ENCODE measurements around the gene PKDCC. TPM values are rescaled to one million over a fixed set of nuclear protein-coding genes. Genes with fewer than 3 reads are reported as not detected.
"Not testable (repeated sequence)": the region's sequence is repeated elsewhere in the genome, so short reads cannot be mapped to it uniquely, and the experiment has no call there.

The PKDCC gene
- total RNA-seq, 5 donors from 2014 or later (not counting 1 experiment from before 2014, with no cell fraction given): 0.29 to 1.3 (median 0.83) TPM; not detected in 1

DNA sequence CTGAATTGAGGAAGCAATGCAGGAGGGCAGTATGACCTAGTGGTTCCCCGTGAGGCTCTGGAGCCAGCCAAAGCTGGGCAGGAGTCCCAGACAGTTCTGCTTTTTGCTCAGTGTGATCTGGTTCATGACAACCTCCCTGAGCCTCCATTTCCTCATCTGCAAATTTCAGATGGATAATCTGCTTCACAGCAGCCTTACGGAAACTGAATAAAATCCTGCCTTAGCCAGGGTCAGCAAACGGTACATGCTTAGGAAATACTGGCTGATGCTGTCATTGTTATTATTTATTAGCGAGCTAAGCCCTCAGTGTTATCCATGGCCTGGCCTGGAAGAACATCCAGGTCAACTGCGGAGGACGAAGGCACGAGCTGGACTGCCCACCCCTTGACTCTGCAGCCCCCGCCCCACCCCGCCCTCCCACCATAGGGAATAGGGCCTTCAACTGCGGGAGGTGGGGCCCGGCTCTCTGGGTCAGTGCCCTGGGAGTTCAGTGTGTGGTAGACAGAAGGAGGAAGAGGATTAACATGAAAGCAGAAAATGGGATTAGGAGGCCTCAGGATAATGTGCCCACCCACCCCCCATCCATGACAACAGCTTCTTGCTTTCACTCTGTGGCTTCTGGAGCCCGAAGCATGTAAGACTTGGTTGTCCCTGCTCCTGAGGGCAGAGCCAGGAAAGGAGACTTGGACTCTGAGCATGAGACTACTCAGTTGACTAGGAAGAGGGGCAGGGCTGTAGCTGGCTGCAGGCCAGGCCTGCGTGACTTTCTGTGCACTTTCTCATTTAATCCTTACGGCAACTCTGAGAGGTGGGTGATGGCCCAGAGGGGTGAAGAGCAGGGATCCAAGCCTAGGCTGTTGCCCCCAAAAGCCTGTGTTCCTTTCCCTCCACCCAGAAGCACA is 13.1 kb downstream of the PKDCC start:
- WGBS (ENCODE audit: insufficient coverage): 69% methylated on average over 2 of the region's 14 CpGs
- Mint-ChIP-seq H3K9me3 (no peaks in the 10 kb centered on the region), H3K4me3 (no peak overlapping the region), H3K27ac (no peak overlapping the region), H3K36me3 (no peaks in the 10 kb centered on the region), H3K27me3 (peaks cover 4 to 10% of the 10 kb centered on the region in 2 donors), H3K4me1 (no peaks in the 10 kb centered on the region)
- Histone ChIP-seq H3K36me3 (ENCODE audit: control insufficient read depth in 2 of 2, extremely low read depth in 1 of 2, insufficient read depth in 1 of 2, low read length in 1 of 2) (no peaks in the 10 kb centered on the region), H3K27me3 (replicated peaks in 1 of 2; ENCODE audit: control insufficient read depth in 2 of 2, extremely low read depth in 1 of 2, insufficient read depth in 2 of 2, low read length in 1 of 2) (peaks cover 0 to 27% of the 10 kb centered on the region in 2 experiments), H3K9me3 (no peaks in the 10 kb centered on the region), H3K4me1 (ENCODE audit: control insufficient read depth in 1 of 2, extremely low read depth in 1 of 2, insufficient read depth in 2 of 2, low read length in 2 of 2) (no peaks in the 10 kb centered on the region), H3K27ac (ENCODE audit: low read length) (no peak overlapping the region), H3K4me3 (ENCODE audit: control insufficient read depth in 1 of 2, extremely low read depth in 1 of 2, low read length in 1 of 2) (no peak overlapping the region)
- POLR2A ChIA-PET: no interaction called here
- CTCF ChIA-PET: interaction anchor here in 1 of 2 donors (0.6 kb wide), 1 partner anchor 218 kb away, joined by 4 read pairs; no protein-coding TSS in a partner anchor
- ATAC-seq (replicated peaks in 1 of 4): no peak
- no peak for DNase-seq

DNA sequence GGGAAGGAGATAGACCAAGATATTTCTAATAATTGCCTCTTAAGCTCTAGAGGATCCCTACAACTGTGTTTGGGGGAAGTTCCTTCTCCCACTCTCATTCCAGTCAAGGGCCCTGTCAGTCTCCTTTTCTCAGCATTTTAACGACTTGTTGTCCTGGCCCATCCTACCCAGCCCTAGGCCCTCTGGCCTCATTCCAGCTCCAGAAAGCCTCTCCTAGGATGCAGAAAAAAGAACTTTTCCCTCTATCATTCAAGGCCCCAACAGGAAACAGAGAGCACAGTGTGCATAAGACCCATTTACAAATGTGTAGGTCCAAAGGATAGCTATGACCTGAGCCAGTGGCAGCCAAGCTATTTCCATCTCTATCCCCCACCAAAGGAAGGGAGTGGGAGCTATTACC is 14.0 kb downstream of the PKDCC start:
- CTCF ChIA-PET: no interaction called here
- peaks cover 4 to 15% of the 10 kb centered on the region in 2 donors for H3K27me3 Mint-ChIP-seq
- Histone ChIP-seq H3K4me3 (ENCODE audit: control insufficient read depth in 1 of 2, extremely low read depth in 1 of 2, low read length in 1 of 2) (no peak overlapping the region), H3K9me3 (no peaks in the 10 kb centered on the region), H3K27me3 (replicated peaks in 1 of 2; ENCODE audit: control insufficient read depth in 2 of 2, extremely low read depth in 1 of 2, insufficient read depth in 2 of 2, low read length in 1 of 2) (peaks cover 0 to 21% of the 10 kb centered on the region in 2 experiments), H3K36me3 (ENCODE audit: control insufficient read depth in 2 of 2, extremely low read depth in 1 of 2, insufficient read depth in 1 of 2, low read length in 1 of 2) (no peaks in the 10 kb centered on the region), H3K27ac (ENCODE audit: low read length) (no peak overlapping the region), H3K4me1 (ENCODE audit: control insufficient read depth in 1 of 2, extremely low read depth in 1 of 2, insufficient read depth in 2 of 2, low read length in 2 of 2) (no peaks in the 10 kb centered on the region)
- H3K36me3 Mint-ChIP-seq: no peaks in the 10 kb centered on the region
- WGBS (ENCODE audit: insufficient coverage): 57% methylated on average over 1 of the region's 1 CpG
- no peak for ATAC-seq (replicated peaks in 1 of 4)
- no peak overlapping the region for H3K27ac Mint-ChIP-seq
- H3K9me3 Mint-ChIP-seq: no peaks in the 10 kb centered on the region
- no peaks in the 10 kb centered on the region for H3K4me1 Mint-ChIP-seq
- no peak overlapping the region for H3K4me3 Mint-ChIP-seq
- no peak for DNase-seq
- POLR2A ChIA-PET: no interaction called here

DNA sequence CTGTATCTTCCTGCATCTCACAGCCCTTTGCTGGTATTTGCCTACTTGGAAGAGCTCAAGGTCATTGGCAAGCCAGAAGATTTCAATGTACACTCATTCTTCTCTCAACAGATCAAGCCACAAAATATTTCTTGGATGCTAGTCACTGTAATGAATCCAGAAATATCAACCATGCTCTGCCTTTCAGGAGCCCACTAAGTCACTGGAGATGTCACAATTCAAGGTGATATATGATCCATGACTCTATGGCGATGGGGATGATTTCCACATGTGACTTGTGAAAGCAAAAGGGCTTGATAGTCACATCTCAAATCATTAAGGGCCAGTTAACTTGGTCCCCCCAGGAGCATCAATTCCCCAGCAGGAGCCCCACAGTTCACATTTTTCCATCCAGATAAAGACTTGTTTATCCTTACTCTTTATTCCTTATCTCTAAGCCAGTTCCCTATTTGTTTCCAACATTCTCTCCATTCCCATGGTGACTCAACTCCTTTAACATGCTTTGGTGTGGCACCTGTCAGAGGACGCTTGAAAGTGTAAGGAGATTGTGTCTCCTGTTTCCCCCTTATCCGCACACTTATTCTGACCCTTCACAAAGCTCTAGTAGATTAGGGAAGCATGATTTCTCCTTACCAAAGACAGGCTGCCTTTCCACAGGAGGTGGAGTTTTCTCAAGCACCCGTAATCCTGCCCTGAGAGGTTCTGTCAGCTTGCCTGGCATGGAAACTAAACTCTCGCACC is 15.8 kb downstream of the PKDCC start:
- H3K27me3 Mint-ChIP-seq: peaks cover 17 to 20% of the 10 kb centered on the region in 2 donors

GRCh38 chr2:42064417-42064942 is 16.7 kb downstream of the PKDCC start:
- ChIA-PET POLR2A (no interaction called here), CTCF (no interaction called here)

More for the DNA sequence above, 15.8 kb downstream of the PKDCC start:
- Histone ChIP-seq H3K4me3 (ENCODE audit: control insufficient read depth in 1 of 2, extremely low read depth in 1 of 2, low read length in 1 of 2) (no peak overlapping the region), H3K4me1 (ENCODE audit: control insufficient read depth in 1 of 2, extremely low read depth in 1 of 2, insufficient read depth in 2 of 2, low read length in 2 of 2) (no peaks in the 10 kb centered on the region), H3K36me3 (ENCODE audit: control insufficient read depth in 2 of 2, extremely low read depth in 1 of 2, insufficient read depth in 1 of 2, low read length in 1 of 2) (no peaks in the 10 kb centered on the region), H3K27me3 (replicated peaks in 1 of 2; ENCODE audit: control insufficient read depth in 2 of 2, extremely low read depth in 1 of 2, insufficient read depth in 2 of 2, low read length in 1 of 2) (peaks cover 0 to 6% of the 10 kb centered on the region in 2 experiments), H3K9me3 (no peaks in the 10 kb centered on the region), H3K27ac (ENCODE audit: low read length) (no peak overlapping the region)
- WGBS (ENCODE audit: insufficient coverage): 81% methylated on average over 2 of the region's 5 CpGs
- Mint-ChIP-seq H3K4me3 (no peak overlapping the region), H3K36me3 (no peaks in the 10 kb centered on the region), H3K27ac (no peak overlapping the region), H3K4me1 (no peaks in the 10 kb centered on the region), H3K9me3 (no peaks in the 10 kb centered on the region)
- ChIA-PET CTCF (interaction anchor here in 1 of 2 donors (0.9 to 1.4 kb wide), 2 partner anchors 19 to 23 kb away, joined by 3 to 5 read pairs; no protein-coding TSS in a partner anchor), POLR2A (no interaction called here)
- ATAC-seq (replicated peaks in 1 of 4): no peak
- no peak for DNase-seq

DNA sequence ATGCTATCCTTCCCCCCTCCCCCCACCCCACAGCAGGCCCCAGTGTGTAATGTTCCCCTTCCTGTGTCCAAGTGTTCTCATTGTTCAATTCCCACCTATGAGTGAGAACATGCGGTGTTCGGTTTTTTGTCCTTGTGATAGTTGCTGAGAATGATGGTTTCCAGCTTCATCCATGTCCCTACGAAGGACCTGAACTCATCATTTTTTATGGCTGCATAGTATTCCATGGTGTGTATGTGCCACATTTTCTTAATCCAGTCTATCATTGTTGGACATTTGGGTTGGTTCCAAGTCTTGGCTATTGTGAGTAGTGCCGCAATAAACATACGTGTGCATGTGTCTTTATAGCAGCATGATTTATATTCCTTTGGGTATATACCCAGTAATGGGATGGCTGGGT is 17.9 kb downstream of the PKDCC start:
- H3K27ac ChIP-seq (ENCODE audit: low read length); POLR2A ChIA-PET; H3K27ac Mint-ChIP-seq; H3K9me3 ChIP-seq; DNase-seq; H3K4me3 Mint-ChIP-seq; H3K9me3 Mint-ChIP-seq; H3K4me3 ChIP-seq (ENCODE audit: control insufficient read depth in 1 of 2, extremely low read depth in 1 of 2, low read length in 1 of 2); H3K4me1 ChIP-seq (ENCODE audit: control insufficient read depth in 1 of 2, extremely low read depth in 1 of 2, insufficient read depth in 2 of 2, low read length in 2 of 2); H3K36me3 ChIP-seq (ENCODE audit: control insufficient read depth in 2 of 2, extremely low read depth in 1 of 2, insufficient read depth in 1 of 2, low read length in 1 of 2); H3K4me1 Mint-ChIP-seq; H3K36me3 Mint-ChIP-seq; ATAC-seq (replicated peaks in 1 of 4); CTCF ChIA-PET: not testable (repeated sequence)
- 100% methylated on average over 3 of the region's 5 CpGs for WGBS (ENCODE audit: insufficient coverage)
- peaks cover 34 to 39% of the 10 kb centered on the region in 2 donors for H3K27me3 Mint-ChIP-seq
- H3K27me3 ChIP-seq (replicated peaks in 1 of 2; ENCODE audit: control insufficient read depth in 2 of 2, extremely low read depth in 1 of 2, insufficient read depth in 2 of 2, low read length in 1 of 2): peaks cover 2 to 12% of the 10 kb centered on the region in 2 experiments

More at GRCh38 chr2:42064417-42064942, 16.7 kb downstream of the PKDCC start:
- no peak overlapping the region for H3K27ac Mint-ChIP-seq
- Histone ChIP-seq H3K27me3 (replicated peaks in 1 of 2; ENCODE audit: control insufficient read depth in 2 of 2, extremely low read depth in 1 of 2, insufficient read depth in 2 of 2, low read length in 1 of 2) (peaks cover 0 to 12% of the 10 kb centered on the region in 2 experiments), H3K4me3 (ENCODE audit: control insufficient read depth in 1 of 2, extremely low read depth in 1 of 2, low read length in 1 of 2) (no peak overlapping the region), H3K36me3 (ENCODE audit: control insufficient read depth in 2 of 2, extremely low read depth in 1 of 2, insufficient read depth in 1 of 2, low read length in 1 of 2) (no peaks in the 10 kb centered on the region), H3K27ac (ENCODE audit: low read length) (no peak overlapping the region), H3K4me1 (ENCODE audit: control insufficient read depth in 1 of 2, extremely low read depth in 1 of 2, insufficient read depth in 2 of 2, low read length in 2 of 2) (no peaks in the 10 kb centered on the region), H3K9me3 (no peaks in the 10 kb centered on the region)
- no peaks in the 10 kb centered on the region for H3K36me3 Mint-ChIP-seq
- no peaks in the 10 kb centered on the region for H3K9me3 Mint-ChIP-seq
- peaks cover 26 to 28% of the 10 kb centered on the region in 2 donors for H3K27me3 Mint-ChIP-seq
- WGBS (ENCODE audit: insufficient coverage): 100% methylated on average over 1 of the region's 8 CpGs
- H3K4me3 Mint-ChIP-seq: no peak overlapping the region
- no peaks in the 10 kb centered on the region for H3K4me1 Mint-ChIP-seq
- DNase-seq (no peak), ATAC-seq (replicated peaks in 1 of 4) (no peak)

DNA sequence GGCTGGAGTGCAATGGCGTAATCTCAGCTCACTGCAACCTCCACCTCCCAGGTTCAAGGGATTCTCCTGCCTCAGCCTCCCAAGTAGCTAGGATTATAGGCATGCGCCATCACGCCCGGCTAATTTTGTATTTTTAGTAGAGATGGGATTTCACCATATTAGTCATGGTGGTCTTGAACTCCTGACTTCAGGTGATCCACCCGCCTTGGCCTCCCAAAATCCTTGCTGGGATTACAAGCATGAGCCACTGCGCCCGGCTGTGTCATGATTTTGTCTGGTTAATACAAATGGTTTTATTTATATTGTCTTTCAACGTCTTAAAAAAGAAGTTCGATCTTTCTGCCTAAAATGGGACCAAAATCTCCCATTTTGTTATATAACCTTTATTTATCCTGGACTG is 19.2 kb downstream of the PKDCC start:
- CTCF ChIA-PET: not testable (repeated sequence)

More for the DNA sequence above, 19.2 kb downstream of the PKDCC start:
- H3K4me3 Mint-ChIP-seq; H3K36me3 ChIP-seq (ENCODE audit: control insufficient read depth in 2 of 2, extremely low read depth in 1 of 2, insufficient read depth in 1 of 2, low read length in 1 of 2); POLR2A ChIA-PET; H3K4me1 Mint-ChIP-seq; H3K27ac Mint-ChIP-seq; H3K4me1 ChIP-seq (ENCODE audit: control insufficient read depth in 1 of 2, extremely low read depth in 1 of 2, insufficient read depth in 2 of 2, low read length in 2 of 2); H3K9me3 ChIP-seq; H3K36me3 Mint-ChIP-seq; H3K27ac ChIP-seq (ENCODE audit: low read length); H3K4me3 ChIP-seq (ENCODE audit: control insufficient read depth in 1 of 2, extremely low read depth in 1 of 2, low read length in 1 of 2); H3K9me3 Mint-ChIP-seq; DNase-seq; ATAC-seq (replicated peaks in 1 of 4): not testable (repeated sequence)
- peaks cover 34 to 39% of the 10 kb centered on the region in 2 donors for H3K27me3 Mint-ChIP-seq
- peaks cover 2 to 12% of the 10 kb centered on the region in 2 experiments for H3K27me3 ChIP-seq (replicated peaks in 1 of 2; ENCODE audit: control insufficient read depth in 2 of 2, extremely low read depth in 1 of 2, insufficient read depth in 2 of 2, low read length in 1 of 2)
- no CpG with 5 or more reads among the region's 9 CpGs for WGBS (ENCODE audit: insufficient coverage)

Data from T-cell (primary cell).